Gastroesophageal sphincter (tissue), 4 donors: Measurements from ENCODE around the gene PDXK. TPM values are rescaled to one million over a fixed set of nuclear protein-coding genes. Genes with fewer than 3 reads are reported as not detected.

Source experiments
- ATAC-seq: fragments of 150-250 bp; one replicate; pipeline ENCODE4 v1.9.1; 2016; ENCODE audit warnings: mild to moderate bottlenecking, moderate library complexity
- H3K27ac ChIP-seq, 4 donors: fragments of 200-600 bp; sonication (generic) in 3 of 4; 1 replicate in 3 of 4; 2 replicates in 1 of 4; pipeline ENCODE4 v1.5.1; 2016 to 2019
- H3K27me3 ChIP-seq: fragments of 200-600 bp; sonication (generic); one replicate; pipeline ENCODE4 v1.5.1; 2019
- H3K36me3 ChIP-seq, 2 donors: fragments of 200-600 bp; sonication (generic); one replicate each; pipeline ENCODE4 v1.5.1; 2019; ENCODE audit warnings: control low read depth in 1 of 2
- H3K4me1 ChIP-seq, 3 donors: fragments of 200-600 bp; sonication (generic); 1 replicate in 2 of 3; 2 replicates in 1 of 3; pipeline ENCODE4 v1.5.1; 2016 to 2019; ENCODE audit warnings: control low read depth in 2 of 3
- H3K4me3 ChIP-seq, 2 donors: fragments of 200-600 bp; sonication (generic); one replicate each; pipeline ENCODE4 v1.5.1; 2019; ENCODE audit warnings: mild to moderate bottlenecking in 1 of 2, moderate library complexity in 1 of 2
- H3K9me3 ChIP-seq, 3 donors: fragments of 200-600 bp; sonication (generic); one replicate each; pipeline ENCODE4 v1.5.1; 2017 to 2019; ENCODE audit warnings: control low read depth in 2 of 3
- CTCF ChIP-seq, 4 experiments: fragments of 200-600 bp in 2 of 4; fragments of 450-650 bp in 2 of 4; sonication (generic) in 1 of 4; IDR thresholded peaks; one replicate each; pipeline ENCODE4 v1.5.1; 2017 to 2019; ENCODE audit warnings: antibody characterized with exemption in 4 of 4, mild to moderate bottlenecking in 2 of 4, moderate library complexity in 2 of 4
- EP300 ChIP-seq: sonication (generic); formaldehyde crosslinking; IDR thresholded peaks from one replicate; pipeline ENCODE4 v1.6.1; 2017; ENCODE audit warnings: antibody characterized with exemption, mild to moderate bottlenecking
- POLR2A ChIP-seq, 2 donors: fragments of 450-650 bp; IDR thresholded peaks; one replicate each; pipeline ENCODE4 v1.6.1; 2017; ENCODE audit warnings: antibody characterized with exemption in 2 of 2, mild to moderate bottlenecking in 2 of 2, moderate library complexity in 1 of 2
- POLR2AphosphoS5 ChIP-seq: sonication (generic); formaldehyde crosslinking; IDR thresholded peaks from one replicate; pipeline ENCODE4 v1.6.1; 2017; ENCODE audit warnings: antibody characterized with exemption
- WGBS, 2 donors: methylation state at CpG; one replicate each; pipeline ENCODE4 v1.1.5; 2018; ENCODE audit warnings: low coverage in 1 of 2; 5-methylcytosine and 5-hydroxymethylcytosine counted together
- total RNA-seq, 4 donors: library from RNA; depleted of rRNA; stranded (reverse); fragments of >200 nt; gene quantifications; one replicate each; pipeline ENCODE4 v1.1.0, GENCODE V29; 2016

PDXK gene
- total RNA-seq, 4 donors from 2014 or later: 24.4 to 42.2 (median 33.0) TPM

DNA sequence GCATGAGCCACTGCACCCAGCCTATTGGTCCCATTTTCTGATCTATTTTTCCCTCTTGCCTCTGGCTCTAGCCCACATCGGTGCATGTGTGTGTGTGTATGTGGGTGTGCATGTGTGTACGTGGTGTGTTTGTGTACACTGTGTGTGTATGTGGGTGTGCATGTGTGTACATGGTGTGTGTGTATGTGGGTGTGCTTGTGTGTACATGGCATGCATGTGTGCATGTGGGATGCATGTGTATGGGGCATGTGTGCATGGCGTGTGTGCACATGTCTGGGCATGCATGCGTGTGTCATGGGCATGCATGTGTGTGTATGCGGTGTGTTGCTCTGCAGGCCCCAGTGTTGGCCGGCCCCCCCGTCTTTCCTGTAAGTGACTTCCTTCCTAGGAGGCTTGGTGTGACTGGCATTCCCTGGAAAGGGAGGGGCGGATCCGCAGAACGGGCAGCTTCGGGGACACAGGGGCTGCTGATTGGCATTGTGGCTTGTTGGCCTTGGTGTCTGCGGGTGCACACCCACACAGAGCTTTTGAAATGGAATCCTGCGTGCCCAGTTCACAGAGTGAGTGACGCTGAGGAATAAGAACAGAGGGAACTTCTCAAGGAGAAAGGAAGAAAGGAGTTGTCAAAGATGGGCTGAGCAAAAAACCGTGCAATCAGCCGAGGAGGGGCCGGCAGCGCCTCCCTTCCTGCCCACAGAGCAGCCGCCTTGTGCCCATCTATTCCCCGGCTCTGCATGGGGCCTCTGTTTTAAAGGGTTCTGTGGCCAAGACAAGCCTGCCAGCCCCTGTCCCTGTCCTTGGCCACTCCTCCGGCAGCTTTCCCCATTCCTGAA lies 8.0 kb downstream of the PDXK start:
- H3K4me1 ChIP-seq: peaks cover 3 to 73% (median 34%) of the 10 kb centered on the region in 3 donors

GRCh38 chr21:43727519-43728153 lies 8.7 kb downstream of the PDXK start:
- peaks cover 0 to 11% of the 10 kb centered on the region in 2 donors for H3K36me3 ChIP-seq
- WGBS, 2 donors: 48% methylated on average over 6 of the region's 10 CpGs; no CpG with 5 or more reads in 1 of the 2 donors
- H3K4me3 ChIP-seq: peak overlapping the region in 1 of 2 donors; percentile 60
- peaks cover 3 to 73% (median 37%) of the 10 kb centered on the region in 3 donors for H3K4me1 ChIP-seq
- TF ChIP-seq POLR2A (IDR thresholded peaks at IDR 0.05) (no peak), CTCF (IDR thresholded peaks at IDR 0.05) (no peak), POLR2AphosphoS5 (peak; percentile 53)
- no peaks in the 10 kb centered on the region for H3K9me3 ChIP-seq
- ATAC-seq: no peak
- H3K27ac ChIP-seq: peak overlapping the region; percentile 69 to 89 (median 84)
- H3K27me3 ChIP-seq: no peaks in the 10 kb centered on the region

More for the DNA sequence above, 8.0 kb downstream of the PDXK start:
- Histone ChIP-seq H3K9me3 (no peaks in the 10 kb centered on the region), H3K36me3 (peaks cover 0 to 11% of the 10 kb centered on the region in 2 donors), H3K27ac (peak overlapping the region; percentile 69 to 89 (median 84)), H3K4me3 (no peak overlapping the region), H3K27me3 (no peaks in the 10 kb centered on the region)
- TF ChIP-seq EP300: no peak
- no peak for ATAC-seq
- WGBS, 2 donors: 67% methylated on average over 9 of the region's 21 CpGs; no CpG with 5 or more reads in 1 of the 2 donors

GRCh38 chr21:43728154-43728466 lies 9.2 kb downstream of the PDXK start:
- H3K4me3 ChIP-seq: peak overlapping the region in 1 of 2 donors; percentile 60
- H3K4me1 ChIP-seq: peaks cover 3 to 76% (median 37%) of the 10 kb centered on the region in 3 donors
- H3K27me3 ChIP-seq: no peaks in the 10 kb centered on the region
- ATAC-seq: peak; percentile 29
- WGBS, 2 donors: 15% methylated on average over 4 of the region's 7 CpGs; no CpG with 5 or more reads in 1 of the 2 donors
- TF ChIP-seq CTCF (IDR thresholded peaks at IDR 0.05) (no peak), POLR2AphosphoS5 (no peak), POLR2A (IDR thresholded peaks at IDR 0.05) (no peak), EP300 (no peak)
- peaks cover 0 to 11% of the 10 kb centered on the region in 2 donors for H3K36me3 ChIP-seq
- no peaks in the 10 kb centered on the region for H3K9me3 ChIP-seq
- H3K27ac ChIP-seq: peak overlapping the region; percentile 69 to 89 (median 84)

DNA sequence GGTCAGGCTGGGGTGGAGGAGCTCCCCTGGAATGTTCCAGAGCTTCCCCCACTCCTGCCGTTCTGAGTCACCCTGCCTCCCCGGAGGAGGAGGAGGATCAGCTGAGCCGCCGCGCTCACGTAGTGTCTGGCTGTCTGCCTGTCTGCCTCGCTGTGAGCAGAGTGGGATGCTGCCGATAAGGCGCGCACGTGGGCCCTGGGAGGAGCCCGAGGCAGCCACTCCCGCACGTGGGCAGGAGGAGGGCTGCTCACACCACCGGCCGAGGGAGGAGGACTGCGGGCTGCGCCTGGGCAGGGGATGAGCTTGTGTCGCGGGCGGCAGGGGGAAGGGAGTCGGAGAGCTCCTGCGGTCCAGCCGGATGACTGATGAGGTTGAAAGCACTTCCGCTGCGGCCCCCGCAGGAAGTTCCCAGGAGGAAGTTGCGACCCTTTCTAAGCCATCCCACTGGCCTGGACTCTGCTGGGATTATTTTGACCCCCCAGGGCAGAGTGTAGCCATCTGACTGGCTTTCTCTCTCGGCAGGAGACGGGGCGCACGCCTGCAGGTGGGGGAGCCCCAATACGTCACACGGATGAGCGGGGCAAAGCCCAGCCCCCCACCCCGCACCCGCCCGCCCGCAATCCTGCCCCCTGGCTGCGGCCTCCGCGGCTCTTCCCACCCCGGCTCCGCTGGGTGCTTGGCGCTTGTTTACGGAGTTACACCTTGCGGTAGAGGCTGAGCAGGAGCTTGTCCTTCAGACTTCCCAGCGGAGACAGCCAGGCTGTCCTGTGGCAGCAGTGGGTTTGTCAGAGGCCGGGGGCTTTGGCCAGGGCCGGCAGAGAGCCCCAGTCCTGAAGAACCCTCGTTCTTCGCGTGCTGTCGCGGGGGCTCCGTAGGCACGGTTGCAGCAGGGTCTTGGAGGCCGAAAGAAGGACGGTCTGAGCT lies 9.8 kb downstream of the PDXK start:
- Histone ChIP-seq H3K27ac (peak overlapping the region; percentile 69 to 89 (median 84)), H3K27me3 (no peaks in the 10 kb centered on the region), H3K4me1 (peaks cover 3 to 82% (median 41%) of the 10 kb centered on the region in 3 donors), H3K9me3 (no peaks in the 10 kb centered on the region), H3K4me3 (peak overlapping the region; percentile 37 to 60), H3K36me3 (peaks cover 0 to 7% of the 10 kb centered on the region in 2 donors)
- TF ChIP-seq POLR2A (IDR thresholded peaks at IDR 0.05): peak; percentile 42 to 50
- peak; percentile 92 for TF ChIP-seq POLR2AphosphoS5
- peak in 2 of 4 experiments; percentile 11 to 73 for TF ChIP-seq CTCF (IDR thresholded peaks at IDR 0.05)
- TF ChIP-seq EP300: no peak
- no CpG with 5 or more reads among the region's 59 CpGs for WGBS, 2 donors
- ATAC-seq: peak; percentile 90

- Histone ChIP-seq H3K4me1 (peaks cover 3 to 88% (median 48%) of the 10 kb centered on the region in 3 donors), H3K36me3 (peaks cover 0 to 17% of the 10 kb centered on the region in 2 donors), H3K27me3 (no peaks in the 10 kb centered on the region), H3K4me3 (no peak overlapping the region), H3K9me3 (no peaks in the 10 kb centered on the region), H3K27ac (peak overlapping the region in 3 of 4 donors; percentile 66 to 78 (median 77))
- no peak for TF ChIP-seq EP300
- no peak for TF ChIP-seq POLR2A (IDR thresholded peaks at IDR 0.05)
- TF ChIP-seq CTCF (IDR thresholded peaks at IDR 0.05): no peak
- no peak for TF ChIP-seq POLR2AphosphoS5
- ATAC-seq: no peak
- 70 to 84% methylated on average over 2 to 5 of the region's 6 CpGs for WGBS, 2 donors
These were observed 12.5 kb downstream of the PDXK start for GRCh38 chr21:43731476-43731875.
